ENCODE data around the gene SH3TC2. TPM values are rescaled to one million over a fixed set of nuclear protein-coding genes. Genes with fewer than 3 reads are reported as not detected.
A peak's percentile ranks its signal among the peaks of the same experiment; 100 is the strongest.

Gene SH3TC2
- total RNA-seq, 1 experiment from 2014 or later: 38.8 TPM

- no TSS peak for BruUV-seq (replicated peaks)
- CTCF ChIA-PET: interaction anchor here (0.5 to 1.6 kb wide), 3 partner anchors 11 to 493 kb away, joined by 3 to 5 read pairs (median 4); no protein-coding TSS in a partner anchor
Measured at GRCh38 chr5:149012350-149012749, 50.5 kb downstream of the SH3TC2 start.

GRCh38 chr5:149011728-149012127, 51.1 kb downstream of the SH3TC2 start:
- H3K4me2 ChIP-seq: peak overlapping the region; percentile 49
- no peaks in the 10 kb centered on the region for H3K27me3 ChIP-seq (ENCODE audit: insufficient read depth, low read depth)
- no peak overlapping the region for H2AFZ ChIP-seq
- BruUV-seq (replicated peaks): no TSS peak
- peaks cover 41% of the 10 kb centered on the region for H3K4me1 ChIP-seq (replicated peaks; ENCODE audit: insufficient read depth)
- ChIA-PET POLR2A (ENCODE audit: unreplicated experiment) (no interaction called here), CTCF (interaction anchor here (0.5 to 1.8 kb wide), 4 partner anchors 9 to 281 kb away, joined by 3 to 5 read pairs (median 4); no protein-coding TSS in a partner anchor)
- TF ChIP-seq CTCF (conservative IDR thresholded peaks at IDR 0.05) (no peak), EZH2 (IDR thresholded peaks at IDR 0.05; ENCODE audit: low read depth) (no peak)
- no peak for DNase-seq
- H3K4me3 ChIP-seq: no peak overlapping the region
- no peaks in the 10 kb centered on the region for H3K9me3 ChIP-seq (ENCODE audit: insufficient read depth, low read depth)
- H3K27ac ChIP-seq: peak overlapping the region; percentile 96
- no peaks in the 10 kb centered on the region; the same call in 1 of the 2 replicates for H3K9me2 ChIP-seq (ENCODE audit: insufficient read depth)
- H3F3A ChIP-seq (ENCODE audit: insufficient read depth, low read depth): peaks cover 32% of the 10 kb centered on the region
- H3K36me3 ChIP-seq (ENCODE audit: low read depth): peaks cover 7% of the 10 kb centered on the region
- H3K79me2 ChIP-seq (ENCODE audit: low read depth): no peaks in the 10 kb centered on the region
- no peaks in the 10 kb centered on the region for H4K20me1 ChIP-seq (ENCODE audit: insufficient read depth)
- intact Hi-C loops (cut with micrococcal nuclease; ENCODE audit: unreplicated experiment): loop anchor here (1.0 to 2.0 kb wide), 3 partner anchors 9 to 27 kb away; no protein-coding TSS in a partner anchor

More at GRCh38 chr5:149012350-149012749, 50.5 kb downstream of the SH3TC2 start:
- H3K27me3 ChIP-seq (ENCODE audit: insufficient read depth, low read depth): no peaks in the 10 kb centered on the region
- no peak overlapping the region for H3K4me3 ChIP-seq
- H3K27ac ChIP-seq: peak overlapping the region; percentile 96
- no peak overlapping the region for H2AFZ ChIP-seq
- no peaks in the 10 kb centered on the region; the same call in 1 of the 2 replicates for H3K9me2 ChIP-seq (ENCODE audit: insufficient read depth)
- TF ChIP-seq EZH2 (IDR thresholded peaks at IDR 0.05; ENCODE audit: low read depth): no peak
- TF ChIP-seq CTCF (conservative IDR thresholded peaks at IDR 0.05): no peak
- H4K20me1 ChIP-seq (ENCODE audit: insufficient read depth): no peaks in the 10 kb centered on the region
- H3F3A ChIP-seq (ENCODE audit: insufficient read depth, low read depth): peaks cover 28% of the 10 kb centered on the region
- H3K36me3 ChIP-seq (ENCODE audit: low read depth): peaks cover 3% of the 10 kb centered on the region; the same call in 1 of the 2 replicates
- H3K4me2 ChIP-seq: no peak overlapping the region
- intact Hi-C loops (cut with micrococcal nuclease; ENCODE audit: unreplicated experiment): no loop called here
- H3K79me2 ChIP-seq (ENCODE audit: low read depth): no peaks in the 10 kb centered on the region
- POLR2A ChIA-PET (ENCODE audit: unreplicated experiment): no interaction called here
- H3K9me3 ChIP-seq (ENCODE audit: insufficient read depth, low read depth): no peaks in the 10 kb centered on the region
- no peak for DNase-seq
- H3K4me1 ChIP-seq (replicated peaks; ENCODE audit: insufficient read depth): peaks cover 35% of the 10 kb centered on the region

- Histone ChIP-seq H3K9me2 (ENCODE audit: insufficient read depth) (no peaks in the 10 kb centered on the region; the same call in 1 of the 2 replicates), H3K79me2 (ENCODE audit: low read depth) (no peaks in the 10 kb centered on the region), H4K20me1 (ENCODE audit: insufficient read depth) (no peaks in the 10 kb centered on the region), H3K4me2 (peak overlapping the region; percentile 49), H2AFZ (no peak overlapping the region), H3K36me3 (ENCODE audit: low read depth) (peaks cover 12% of the 10 kb centered on the region), H3K27me3 (ENCODE audit: insufficient read depth, low read depth) (no peaks in the 10 kb centered on the region), H3K27ac (peak overlapping the region; percentile 96), H3K4me3 (no peak overlapping the region), H3K9me3 (ENCODE audit: insufficient read depth, low read depth) (no peaks in the 10 kb centered on the region), H3K4me1 (replicated peaks; ENCODE audit: insufficient read depth) (peaks cover 48% of the 10 kb centered on the region), H3F3A (ENCODE audit: insufficient read depth, low read depth) (peaks cover 32% of the 10 kb centered on the region)
- intact Hi-C loops (cut with micrococcal nuclease; ENCODE audit: unreplicated experiment): loop anchor here (1.0 to 2.0 kb wide), 3 partner anchors 9 to 27 kb away; no protein-coding TSS in a partner anchor
- DNase-seq: peak; percentile 92 to 98
- POLR2A ChIA-PET (ENCODE audit: unreplicated experiment): interaction anchor here (0.6 to 0.7 kb wide), 2 partner anchors 14 to 620 kb away, joined by 3 read pairs; no protein-coding TSS in a partner anchor
- no peak; the same call in 1 of the 2 replicates for TF ChIP-seq CTCF (conservative IDR thresholded peaks at IDR 0.05)
- BruUV-seq (replicated peaks): no TSS peak
- CTCF ChIA-PET: interaction anchor here (0.6 to 1.8 kb wide), 6 partner anchors 8 to 280 kb away, joined by 3 to 5 read pairs (median 3); no protein-coding TSS in a partner anchor
Measured at GRCh38 chr5:149011084-149011483, 51.8 kb downstream of the SH3TC2 start.

Data from PC-9 (cell line).